Stimulated activated naive B cell treated with anti-CD40 and anti-IgM and Interleukin-4, amounts not matched to agents 10 μg/mL and 1 μg/mL and 100 μg/mL, for 72 hours (primary cell): ENCODE results near the gene ZNF148.

Source experiments
- ATAC-seq, 2 donors: fragments of 150-1000 bp; cut with Tn5 transposase; replicated peaks; 2 replicates each; pipeline ENCODE4 v1.10.0; 2021; ENCODE audit warnings: moderate library complexity in 1 of 2
- DNase-seq: peaks from one replicate; pipeline ENCODE4 v3.0.0; 2021
- H3K27ac Mint-ChIP-seq: one replicate; pipeline ENCODE4 v1.8.0; 2022; ENCODE audit warnings: mild to moderate bottlenecking, mixed read lengths
- H3K27me3 Mint-ChIP-seq, 2 donors: one replicate each; pipeline ENCODE4 v1.8.0; 2022; ENCODE audit warnings: mixed read lengths in 2 of 2
- H3K36me3 Mint-ChIP-seq, 2 donors: one replicate each; pipeline ENCODE4 v1.8.0; 2022; ENCODE audit warnings: mixed read lengths in 2 of 2, mild to moderate bottlenecking in 1 of 2
- H3K4me1 Mint-ChIP-seq, 2 donors: one replicate each; pipeline ENCODE4 v1.8.0; 2022; ENCODE audit warnings: mixed read lengths in 2 of 2, mild to moderate bottlenecking in 1 of 2
- H3K4me3 Mint-ChIP-seq, 2 donors: one replicate each; pipeline ENCODE4 v1.8.0; 2022; ENCODE audit warnings: mild to moderate bottlenecking in 2 of 2, mixed read lengths in 2 of 2, moderate library complexity in 1 of 2
- H3K9me3 Mint-ChIP-seq, 2 donors: one replicate each; pipeline ENCODE4 v1.8.0; 2022; ENCODE audit warnings: mixed read lengths in 2 of 2, mild to moderate bottlenecking in 1 of 2

Gene ZNF148

GRCh38 chr3:125188955-125189354, 186.2 kb downstream of the ZNF148 start:
- Mint-ChIP-seq H3K27me3 (peaks cover 4 to 17% of the 10 kb centered on the region in 2 donors), H3K4me1 (peaks cover 7 to 8% of the 10 kb centered on the region in 2 donors), H3K36me3 (peaks cover 0 to 5% of the 10 kb centered on the region in 2 donors), H3K4me3 (no peak overlapping the region), H3K27ac (no peak overlapping the region), H3K9me3 (no peaks in the 10 kb centered on the region)
- ATAC-seq (no peak), DNase-seq (no peak)

- Mint-ChIP-seq H3K27ac (no peak overlapping the region), H3K4me3 (no peak overlapping the region), H3K4me1 (peaks cover 7 to 8% of the 10 kb centered on the region in 2 donors), H3K9me3 (no peaks in the 10 kb centered on the region), H3K27me3 (peaks cover 0 to 4% of the 10 kb centered on the region in 2 donors), H3K36me3 (peaks cover 0 to 5% of the 10 kb centered on the region in 2 donors)
- DNase-seq (no peak), ATAC-seq (no peak)
These were observed 187.6 kb downstream of the ZNF148 start for GRCh38 chr3:125187599-125187910.

- DNase-seq, result no peak
- no peak for ATAC-seq
- Mint-ChIP-seq H3K36me3 (peaks cover 0 to 5% of the 10 kb centered on the region in 2 donors), H3K4me1 (peaks cover 4% of the 10 kb centered on the region in 2 donors), H3K4me3 (no peak overlapping the region), H3K9me3 (no peaks in the 10 kb centered on the region), H3K27me3 (no peaks in the 10 kb centered on the region), H3K27ac (no peak overlapping the region)
These were observed 188.1 kb downstream of the ZNF148 start for GRCh38 chr3:125186800-125187598.

- no peak overlapping the region for H3K27ac Mint-ChIP-seq
- H3K36me3 Mint-ChIP-seq, result peaks cover 0 to 5% of the 10 kb centered on the region in 2 donors
- H3K27me3 Mint-ChIP-seq, result no peaks in the 10 kb centered on the region
- ATAC-seq (no peak), DNase-seq (no peak)
- H3K4me1 Mint-ChIP-seq, result no peaks in the 10 kb centered on the region
- no peaks in the 10 kb centered on the region for H3K9me3 Mint-ChIP-seq
- no peak overlapping the region for H3K4me3 Mint-ChIP-seq
These were observed 188.8 kb downstream of the ZNF148 start for GRCh38 chr3:125186261-125186787.

GRCh38 chr3:125185805-125186204, 189.3 kb downstream of the ZNF148 start:
- no peaks in the 10 kb centered on the region for H3K9me3 Mint-ChIP-seq
- no peaks in the 10 kb centered on the region for H3K27me3 Mint-ChIP-seq
- H3K27ac Mint-ChIP-seq, result no peak overlapping the region
- DNase-seq (no peak), ATAC-seq (no peak)
- no peak overlapping the region for H3K4me3 Mint-ChIP-seq
- peaks cover 0 to 5% of the 10 kb centered on the region in 2 donors for H3K36me3 Mint-ChIP-seq
- no peaks in the 10 kb centered on the region for H3K4me1 Mint-ChIP-seq

- no peak for DNase-seq
- no peaks in the 10 kb centered on the region for H3K27me3 Mint-ChIP-seq
- no peaks in the 10 kb centered on the region for H3K36me3 Mint-ChIP-seq
- H3K4me3 Mint-ChIP-seq, result no peak overlapping the region
- peaks cover 2 to 10% of the 10 kb centered on the region in 2 donors for H3K4me1 Mint-ChIP-seq
- ATAC-seq, result no peak
- H3K27ac Mint-ChIP-seq, result no peak overlapping the region
- H3K9me3 Mint-ChIP-seq, result no peaks in the 10 kb centered on the region
These were observed 195.3 kb downstream of the ZNF148 start for GRCh38 chr3:125179884-125180240.

GRCh38 chr3:125179143-125179883, 195.8 kb downstream of the ZNF148 start:
- DNase-seq (no peak), ATAC-seq (peak; percentile 75 to 88)
- peaks cover 2 to 10% of the 10 kb centered on the region in 2 donors for H3K4me1 Mint-ChIP-seq
- no peaks in the 10 kb centered on the region for H3K27me3 Mint-ChIP-seq
- no peak overlapping the region for H3K4me3 Mint-ChIP-seq
- H3K9me3 Mint-ChIP-seq, result no peaks in the 10 kb centered on the region
- H3K27ac Mint-ChIP-seq, result no peak overlapping the region
- no peaks in the 10 kb centered on the region for H3K36me3 Mint-ChIP-seq

DNA sequence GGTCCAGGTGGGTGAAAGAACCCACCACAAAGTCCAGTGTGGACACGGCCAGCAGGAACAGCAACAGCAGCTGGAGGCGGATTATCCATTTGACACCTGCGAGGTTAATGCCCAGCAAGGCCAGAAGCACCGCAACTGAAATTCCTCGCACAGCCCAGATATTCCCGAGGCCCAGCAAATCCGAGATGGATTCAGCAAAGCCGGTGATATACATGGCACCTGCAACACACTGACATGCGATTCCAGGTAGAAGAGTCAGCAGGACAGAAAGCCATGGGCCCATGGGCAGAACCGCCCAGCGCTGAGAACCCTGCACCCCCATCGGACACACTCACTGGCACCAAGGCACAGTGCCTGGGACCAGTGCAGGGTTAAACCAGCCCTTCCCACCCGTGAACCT, 197.4 kb downstream of the ZNF148 start:
- Mint-ChIP-seq H3K27ac (no peak overlapping the region), H3K27me3 (peaks cover 0 to 12% of the 10 kb centered on the region in 2 donors), H3K9me3 (peaks cover 0 to 6% of the 10 kb centered on the region in 2 donors), H3K36me3 (peaks cover 0 to 6% of the 10 kb centered on the region in 2 donors), H3K4me1 (peaks cover 2 to 10% of the 10 kb centered on the region in 2 donors), H3K4me3 (no peak overlapping the region)
- ATAC-seq (no peak), DNase-seq (no peak)
